Mononuclear cell (primary cell): ENCODE results near the gene PLEKHA8. TPM values are rescaled to one million over a fixed set of nuclear protein-coding genes. Genes with fewer than 3 reads are reported as not detected.
A peak's percentile ranks its signal among the peaks of the same experiment; 100 is the strongest.
"Not testable (repeated sequence)": the region's sequence is repeated elsewhere in the genome, so short reads cannot be mapped to it uniquely, and the experiment has no call there.

Experiments
- H3K27me3 ChIP-seq: 2 replicates; pipeline ENCODE4 v1.6.0; 2011; ENCODE audit warnings: low read length, control low read depth; ENCODE audit not compliant: insufficient read depth
- H3K4me1 ChIP-seq: 2 replicates; pipeline ENCODE4 v1.5.1; 2011; ENCODE audit warnings: mild to moderate bottlenecking, low read length, control low read depth; ENCODE audit not compliant: insufficient read depth
- H3K4me3 ChIP-seq: 2 replicates; pipeline ENCODE4 v1.5.1; 2011; ENCODE audit warnings: mild to moderate bottlenecking, low read length, moderate library complexity
- H3K9me3 ChIP-seq: 2 replicates; pipeline ENCODE4 v1.5.1; 2011; ENCODE audit warnings: low read depth, mild to moderate bottlenecking, control low read depth, low read length
- total RNA-seq: library from RNA; depleted of rRNA; stranded (reverse); fragments of >200 nt; gene quantifications from one replicate; pipeline ENCODE4 v1.2.3, GENCODE V29; 2012

Gene PLEKHA8
- total RNA-seq, 1 donor: 5.2 TPM

DNA sequence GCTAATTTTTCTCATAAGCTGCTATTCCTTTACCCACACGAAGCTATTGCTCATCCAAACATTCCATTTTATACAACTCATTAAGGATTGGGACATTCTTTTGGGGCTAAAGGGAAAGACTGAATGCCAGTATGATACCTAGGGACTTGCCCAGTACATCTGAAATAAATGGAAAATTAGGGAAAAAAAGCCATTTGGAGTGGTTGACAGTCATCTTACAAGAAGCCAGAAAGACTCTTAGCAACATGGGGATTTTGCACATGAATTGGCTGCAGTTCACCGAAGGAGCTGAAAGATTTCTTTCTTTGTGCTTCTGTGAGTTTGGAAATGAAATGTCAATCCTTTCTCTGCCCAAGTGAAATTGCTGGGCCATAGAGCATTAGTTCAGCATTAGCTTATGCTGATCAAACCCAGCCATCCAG lies 63.3 kb downstream of the PLEKHA8 start:
- H3K27me3 ChIP-seq: no peaks in the 10 kb centered on the region
- no peaks in the 10 kb centered on the region for H3K9me3 ChIP-seq
- H3K4me3 ChIP-seq: no peak overlapping the region
- H3K4me1 ChIP-seq: no peaks in the 10 kb centered on the region

DNA sequence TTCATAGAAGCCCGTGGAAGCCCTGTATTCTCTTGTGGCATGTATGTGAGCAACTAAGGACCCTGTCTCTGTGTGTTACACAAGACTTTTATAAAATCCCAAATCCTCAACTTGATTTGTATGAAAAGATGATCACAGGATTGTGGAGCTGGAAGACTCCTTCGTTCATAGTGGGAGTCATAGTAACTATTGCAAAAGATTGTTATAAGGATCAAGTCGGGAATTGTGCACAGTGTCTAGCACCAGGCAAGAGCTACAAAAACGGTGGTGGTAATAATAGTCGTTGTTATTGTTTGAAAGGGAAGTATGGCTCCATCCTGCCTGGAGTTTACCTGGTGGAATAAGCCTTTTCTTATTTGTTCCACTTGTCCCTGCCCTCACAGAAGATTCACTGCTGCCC lies 63.8 kb downstream of the PLEKHA8 start:
- H3K4me1 ChIP-seq: no peaks in the 10 kb centered on the region
- no peaks in the 10 kb centered on the region for H3K27me3 ChIP-seq
- no peak overlapping the region for H3K4me3 ChIP-seq
- H3K9me3 ChIP-seq: no peaks in the 10 kb centered on the region

DNA sequence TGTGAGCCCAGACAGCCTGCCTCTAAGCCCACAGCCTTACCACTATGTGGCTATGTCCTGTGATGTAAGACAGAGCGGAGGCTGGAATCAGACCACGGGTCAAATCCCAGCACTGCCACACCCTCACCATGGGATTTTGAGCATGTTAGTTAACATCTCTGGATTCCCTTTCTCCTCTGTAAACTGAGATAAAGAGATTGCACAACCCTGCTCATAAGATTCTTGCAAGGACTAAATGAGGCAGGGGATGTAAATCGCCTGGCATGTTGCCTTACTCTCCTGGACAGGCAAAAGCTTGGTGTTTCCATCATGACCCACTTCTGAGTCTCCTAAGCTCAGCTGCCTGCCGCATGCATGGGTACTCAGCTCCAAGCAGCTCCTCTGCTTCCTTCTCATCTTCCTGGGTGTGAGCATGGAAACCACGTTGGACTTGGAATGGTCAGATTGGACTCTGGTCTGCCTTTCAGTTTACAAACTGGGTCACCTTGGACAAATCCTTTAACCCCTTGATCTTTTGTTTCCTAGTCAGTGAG lies 65.3 kb downstream of the PLEKHA8 start:
- H3K4me1 ChIP-seq: no peaks in the 10 kb centered on the region
- H3K27me3 ChIP-seq: no peaks in the 10 kb centered on the region
- H3K4me3 ChIP-seq: no peak overlapping the region
- no peaks in the 10 kb centered on the region for H3K9me3 ChIP-seq

DNA sequence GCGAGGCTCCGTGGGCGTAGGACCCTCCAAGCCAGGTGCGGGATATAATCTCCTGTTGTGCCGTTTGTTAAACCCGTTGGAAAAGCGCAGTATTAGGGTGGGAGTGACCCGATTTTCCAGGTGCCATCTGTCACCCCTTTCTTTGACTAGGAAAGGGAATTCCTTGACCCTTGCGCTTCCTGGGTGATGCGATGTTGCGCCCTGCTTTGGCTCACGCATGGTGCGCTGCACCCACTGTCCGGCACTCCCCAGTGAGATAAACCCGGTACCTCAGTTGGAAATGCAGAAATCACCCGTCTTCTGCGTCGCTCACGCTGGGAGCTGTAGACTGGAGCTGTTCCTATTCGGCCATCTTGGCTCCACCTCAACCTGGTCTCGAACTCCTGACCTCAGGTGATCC lies 70.4 kb downstream of the PLEKHA8 start:
- not testable (repeated sequence) for H3K4me1 ChIP-seq, H3K9me3 ChIP-seq, H3K27me3 ChIP-seq, H3K4me3 ChIP-seq

DNA sequence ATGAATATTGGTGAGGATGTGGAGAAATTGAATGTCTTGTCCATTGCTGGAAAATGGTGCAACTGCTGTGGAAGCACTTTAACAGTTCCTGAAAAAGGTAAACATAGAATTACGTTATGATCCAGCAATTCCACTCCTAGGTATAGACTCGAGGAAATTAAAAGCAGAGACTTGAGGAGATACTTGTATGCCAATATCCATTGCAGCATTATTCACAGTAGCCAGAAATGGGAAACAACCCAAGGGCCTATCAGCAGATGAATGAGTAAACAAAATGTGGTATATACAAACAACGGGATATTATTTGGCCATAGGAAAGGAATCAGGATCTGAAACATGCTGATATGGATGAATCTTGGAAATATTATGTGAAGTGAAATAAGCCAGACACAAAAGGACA lies 74.1 kb downstream of the PLEKHA8 start:
- no peaks in the 10 kb centered on the region for H3K27me3 ChIP-seq
- no peak overlapping the region for H3K4me3 ChIP-seq
- no peaks in the 10 kb centered on the region for H3K4me1 ChIP-seq
- no peaks in the 10 kb centered on the region for H3K9me3 ChIP-seq

DNA sequence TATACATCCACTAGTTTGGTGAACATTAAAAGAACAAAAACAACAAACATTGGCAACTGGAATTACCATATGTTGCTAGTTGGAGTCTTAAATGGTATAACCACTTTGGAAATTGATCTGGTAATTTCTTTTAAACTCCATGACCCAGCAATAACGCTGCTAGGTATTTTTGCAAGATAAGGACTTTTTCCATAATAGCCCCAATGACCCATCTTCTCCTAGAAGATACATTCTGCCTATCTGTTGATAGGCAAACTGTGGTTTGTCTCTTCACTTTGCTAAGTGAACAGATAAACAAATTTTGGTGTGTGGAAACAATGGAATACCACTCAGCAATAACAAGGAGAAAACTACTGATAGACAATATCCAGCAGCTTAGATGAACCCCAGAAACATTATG lies 75.9 kb downstream of the PLEKHA8 start:
- H3K27me3 ChIP-seq: no peaks in the 10 kb centered on the region
- H3K4me1 ChIP-seq: no peaks in the 10 kb centered on the region
- H3K9me3 ChIP-seq: no peaks in the 10 kb centered on the region
- H3K4me3 ChIP-seq: no peak overlapping the region

DNA sequence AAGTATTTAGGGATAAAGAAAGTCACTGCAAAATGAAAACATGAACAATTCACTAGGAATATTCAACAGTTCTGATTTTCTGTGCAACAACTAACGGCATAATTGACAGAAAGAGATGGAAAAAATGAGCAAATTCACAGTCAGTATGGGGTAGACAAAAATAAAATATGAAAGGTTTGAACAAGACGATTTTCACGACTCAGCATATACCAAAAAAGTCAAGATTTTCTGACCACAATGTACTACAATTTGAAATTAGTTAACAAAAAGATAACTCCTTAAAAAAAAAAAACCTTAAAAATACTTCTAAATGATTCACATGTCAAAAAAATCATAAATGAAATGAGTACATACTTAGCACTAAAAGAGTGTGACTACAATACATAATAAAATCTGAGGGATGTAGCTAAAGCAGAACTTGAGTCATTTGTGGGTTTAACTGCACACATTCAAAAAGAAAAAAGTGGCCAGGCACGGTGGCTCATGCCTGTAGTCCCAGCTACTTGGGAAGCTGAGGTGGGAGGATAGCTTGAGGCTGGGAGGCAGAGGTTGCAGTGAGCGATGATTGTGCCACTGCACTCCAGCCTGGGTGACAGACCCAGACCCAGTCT lies 84.0 kb downstream of the PLEKHA8 start:
- H3K27me3 ChIP-seq: no peaks in the 10 kb centered on the region
- H3K4me1 ChIP-seq: no peaks in the 10 kb centered on the region
- H3K4me3 ChIP-seq: no peak overlapping the region
- peaks cover 9% of the 10 kb centered on the region for H3K9me3 ChIP-seq

DNA sequence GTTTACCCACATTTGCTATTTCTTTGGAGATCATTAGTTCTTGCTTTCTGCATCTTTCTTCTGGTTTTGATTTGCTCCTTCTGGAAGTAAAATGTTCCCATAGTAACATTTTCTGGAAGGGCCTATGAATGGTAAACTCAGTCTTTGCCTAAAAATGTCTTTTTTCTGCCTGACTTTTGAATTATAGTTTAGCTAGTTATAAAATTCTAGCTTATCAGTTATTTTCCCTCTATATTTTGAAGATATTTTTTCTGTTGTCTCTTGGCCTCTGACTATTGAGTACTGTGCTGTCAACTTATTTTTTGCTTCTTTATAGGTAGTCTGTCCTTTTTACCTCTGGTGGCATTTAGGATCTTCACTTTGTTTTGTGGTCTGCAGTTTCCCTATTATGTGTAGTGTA lies 84.9 kb downstream of the PLEKHA8 start:
- Histone ChIP-seq H3K27me3 (no peaks in the 10 kb centered on the region), H3K4me3 (no peak overlapping the region), H3K9me3 (peaks cover 9% of the 10 kb centered on the region)

DNA sequence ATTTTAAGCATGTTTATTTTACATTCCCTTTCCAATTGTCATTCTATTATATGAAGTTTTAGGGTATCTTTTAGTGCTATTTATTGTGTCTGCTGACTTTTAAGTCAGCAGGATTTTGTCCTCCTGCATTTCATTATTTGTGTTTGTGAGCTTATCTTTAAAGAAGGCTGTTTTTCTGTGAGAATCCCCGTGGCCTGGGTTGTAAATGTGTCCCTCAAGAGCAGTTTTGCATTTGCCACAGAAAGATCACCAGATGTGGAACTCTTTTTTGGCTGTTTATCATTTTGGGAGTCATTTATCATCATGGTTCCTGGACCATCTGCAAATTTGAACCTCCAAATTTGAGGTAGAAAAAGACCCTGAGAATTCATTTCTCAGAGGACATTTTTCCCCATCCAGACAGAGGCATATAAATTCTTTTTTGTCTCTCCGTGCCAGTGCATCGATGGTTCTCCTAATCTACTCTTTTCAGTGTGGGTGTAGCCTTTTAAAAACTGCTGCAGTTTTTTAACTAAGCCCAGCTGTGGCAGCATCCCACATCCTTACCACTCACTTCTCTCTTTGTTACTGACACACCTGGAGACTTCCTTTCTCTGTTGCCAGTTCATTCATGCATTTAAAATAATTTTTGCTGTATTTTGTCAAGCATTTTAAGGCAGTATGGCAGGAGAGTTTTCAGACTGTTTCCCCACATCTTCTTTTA lies 86.5 kb downstream of the PLEKHA8 start:
- H3K4me3 ChIP-seq: no peak overlapping the region
- H3K27me3 ChIP-seq: no peaks in the 10 kb centered on the region

More for the DNA sequence above, 84.9 kb downstream of the PLEKHA8 start:
- no peaks in the 10 kb centered on the region for H3K4me1 ChIP-seq

DNA sequence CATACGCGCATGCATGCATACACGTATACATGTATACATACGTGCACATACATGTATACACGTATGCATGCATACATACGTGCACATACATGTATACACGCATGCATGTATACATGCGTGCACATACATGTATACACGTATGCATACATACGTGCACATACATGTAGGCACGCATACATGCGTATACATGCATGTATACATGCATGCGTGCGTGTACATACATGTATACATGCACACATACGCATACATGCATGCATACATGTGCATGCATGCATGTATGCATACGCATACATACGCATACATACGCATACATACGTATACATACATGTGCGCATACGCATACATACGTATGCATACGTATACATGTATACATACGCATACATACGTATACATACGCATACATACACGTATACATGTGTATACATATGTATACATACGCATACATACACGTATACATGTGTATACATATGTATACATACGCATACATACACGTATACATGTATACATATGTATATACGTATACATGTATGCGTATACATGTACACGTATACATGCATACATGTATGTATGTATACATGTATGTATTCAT lies 87.6 kb downstream of the PLEKHA8 start:
- Histone ChIP-seq H3K27me3 (no peaks in the 10 kb centered on the region), H3K4me3 (no peak overlapping the region), H3K4me1 (no peaks in the 10 kb centered on the region), H3K9me3 (peaks cover 9% of the 10 kb centered on the region)

More for the DNA sequence above, 86.5 kb downstream of the PLEKHA8 start:
- Histone ChIP-seq H3K9me3 (peaks cover 9% of the 10 kb centered on the region), H3K4me1 (no peaks in the 10 kb centered on the region)

DNA sequence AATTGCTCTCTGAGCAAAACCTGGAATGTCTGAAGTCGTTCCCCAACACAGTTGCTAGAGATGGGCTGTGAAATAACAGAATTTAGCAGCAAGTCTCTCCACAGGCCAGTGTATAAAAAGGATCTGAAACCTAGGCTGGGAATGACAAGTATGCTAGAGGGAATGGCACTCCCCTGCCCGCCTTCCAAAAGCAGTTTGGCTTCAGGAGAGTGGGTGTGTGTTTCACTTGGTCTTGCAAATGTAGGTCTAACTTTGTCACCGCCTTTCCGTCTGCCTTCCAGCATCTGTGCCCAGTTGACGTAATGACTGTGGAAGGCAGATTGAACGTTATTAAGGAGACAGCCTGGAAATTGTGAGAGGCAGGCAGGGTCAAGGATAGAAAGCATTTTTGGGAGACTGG lies 88.6 kb downstream of the PLEKHA8 start:
- Histone ChIP-seq H3K9me3 (peaks cover 9% of the 10 kb centered on the region), H3K4me1 (no peaks in the 10 kb centered on the region), H3K4me3 (no peak overlapping the region), H3K27me3 (no peaks in the 10 kb centered on the region)

DNA sequence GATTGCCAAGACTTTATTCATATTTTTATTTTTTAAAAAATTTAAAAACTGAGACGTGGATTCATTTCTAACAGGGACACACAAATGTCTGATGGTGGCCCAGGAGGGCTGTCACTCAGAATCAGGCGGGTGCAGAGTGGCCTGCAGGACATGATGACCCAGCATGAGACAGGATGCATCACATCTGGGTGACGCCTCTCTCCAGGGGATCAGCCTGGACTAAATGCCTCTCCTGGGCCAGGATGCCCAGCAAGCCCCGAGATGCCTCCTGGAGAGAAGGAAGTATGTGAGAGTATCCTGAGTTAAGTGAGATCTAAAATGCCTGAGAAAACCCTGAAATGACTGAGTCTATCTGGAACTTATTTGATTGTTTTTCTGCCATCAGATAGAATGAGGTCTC lies 89.7 kb downstream of the PLEKHA8 start:
- no peaks in the 10 kb centered on the region for H3K4me1 ChIP-seq
- peaks cover 6% of the 10 kb centered on the region for H3K9me3 ChIP-seq
- H3K27me3 ChIP-seq: no peaks in the 10 kb centered on the region
- no peak overlapping the region for H3K4me3 ChIP-seq

DNA sequence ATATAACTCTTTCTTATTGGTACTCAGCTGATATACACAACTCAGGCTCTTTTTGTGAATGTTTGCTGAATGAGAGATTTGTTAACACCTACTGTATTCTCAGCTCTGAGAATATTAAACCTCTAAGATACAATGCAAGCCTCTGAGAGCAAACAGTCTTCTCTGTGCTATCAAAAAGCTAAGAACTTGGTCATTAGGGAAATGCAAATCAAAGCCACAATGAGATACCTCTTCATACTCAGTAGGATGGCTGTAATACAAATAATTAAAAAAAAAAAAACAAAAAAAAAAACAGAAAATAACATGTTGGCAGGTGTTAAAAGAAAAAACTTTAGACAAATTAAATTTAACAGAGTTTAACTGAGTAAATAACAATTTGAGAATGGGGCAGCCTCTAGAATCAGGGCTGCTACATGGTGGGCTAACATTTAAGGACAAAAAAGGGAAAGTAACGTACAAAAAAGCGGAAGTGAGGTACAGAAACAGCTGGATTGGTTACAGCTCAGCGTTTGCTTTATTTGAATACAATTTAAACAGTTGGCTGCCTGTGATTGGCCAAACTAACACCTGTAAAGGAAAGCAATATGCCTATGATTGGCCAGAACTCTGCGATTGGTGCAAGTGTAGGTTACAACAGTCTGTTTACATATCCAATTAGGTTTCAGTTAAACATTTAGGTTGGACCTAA lies 91.8 kb downstream of the PLEKHA8 start:
- no peaks in the 10 kb centered on the region for H3K4me1 ChIP-seq
- H3K4me3 ChIP-seq: no peak overlapping the region
- no peaks in the 10 kb centered on the region for H3K27me3 ChIP-seq
- no peaks in the 10 kb centered on the region for H3K9me3 ChIP-seq

DNA sequence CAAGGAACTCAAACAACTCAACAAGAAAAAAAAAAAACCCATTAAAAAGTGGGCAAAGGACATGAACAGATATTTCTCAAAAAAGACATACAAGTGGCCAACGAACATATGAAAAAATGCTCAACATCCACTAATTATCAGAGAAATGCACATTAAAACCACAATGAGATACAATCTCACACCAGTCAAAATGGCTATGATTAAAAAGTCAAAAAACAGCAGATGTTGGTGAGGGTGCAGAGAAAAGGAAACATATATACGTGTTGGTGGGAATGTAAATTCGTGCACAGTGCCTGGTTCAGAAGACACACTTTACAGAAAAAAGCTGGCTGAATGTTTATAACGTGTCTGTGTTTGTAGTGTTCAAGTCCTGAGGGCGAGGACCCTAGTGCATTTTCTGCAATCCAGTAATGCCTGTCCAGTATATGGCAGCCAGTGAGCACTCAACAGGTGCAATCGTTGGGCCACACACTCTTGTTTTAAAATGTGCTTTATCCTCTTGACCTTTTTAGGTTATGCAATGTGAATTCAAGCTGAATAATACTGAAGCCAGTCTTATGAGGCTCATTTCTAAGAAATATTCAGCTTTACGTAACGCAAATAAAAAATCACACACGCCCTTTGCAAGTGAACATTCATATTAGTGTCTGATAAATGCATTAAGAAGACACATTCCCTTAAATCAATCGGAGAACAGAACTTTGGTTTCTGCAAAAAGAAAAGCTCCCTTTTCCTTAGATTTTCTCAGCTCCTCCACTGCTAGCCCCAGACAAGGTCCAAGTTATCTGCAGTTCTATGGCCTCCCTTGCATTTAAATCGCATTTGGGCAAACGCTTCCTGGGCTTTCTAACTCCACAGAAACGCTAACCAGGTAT lies 105.8 kb downstream of the PLEKHA8 start:
- Histone ChIP-seq H3K27me3 (no peaks in the 10 kb centered on the region), H3K4me1 (peaks cover 14% of the 10 kb centered on the region), H3K9me3 (no peaks in the 10 kb centered on the region), H3K4me3 (peak overlapping the region; percentile 70)
